OCI-LY3 (cell line): ENCODE results near the gene SMARCA4.

Source experiments
- CTCF ChIP-seq: fragments of 200-600, 300-600 bp; sonication (generic); IDR thresholded peaks from 2 replicates; pipeline ENCODE4 v1.5.1; 2014; ENCODE audit warnings: antibody characterized with exemption, low read length, low read depth
- EZH2phosphoT487 ChIP-seq: fragments of 200-600 bp; shearing (Covaris generic); IDR thresholded peaks from 2 replicates; pipeline ENCODE4 v1.6.1; 2018; ENCODE audit warnings: antibody characterized with exemption, mixed run types, low read depth

GRCh38 chr19:11069561-11069960 is 108.7 kb downstream of the SMARCA4 start:
- TF ChIP-seq CTCF (no peak), EZH2phosphoT487 (no peak)
